ENCODE results near the gene EIF3K.

Gene EIF3K

DNA sequence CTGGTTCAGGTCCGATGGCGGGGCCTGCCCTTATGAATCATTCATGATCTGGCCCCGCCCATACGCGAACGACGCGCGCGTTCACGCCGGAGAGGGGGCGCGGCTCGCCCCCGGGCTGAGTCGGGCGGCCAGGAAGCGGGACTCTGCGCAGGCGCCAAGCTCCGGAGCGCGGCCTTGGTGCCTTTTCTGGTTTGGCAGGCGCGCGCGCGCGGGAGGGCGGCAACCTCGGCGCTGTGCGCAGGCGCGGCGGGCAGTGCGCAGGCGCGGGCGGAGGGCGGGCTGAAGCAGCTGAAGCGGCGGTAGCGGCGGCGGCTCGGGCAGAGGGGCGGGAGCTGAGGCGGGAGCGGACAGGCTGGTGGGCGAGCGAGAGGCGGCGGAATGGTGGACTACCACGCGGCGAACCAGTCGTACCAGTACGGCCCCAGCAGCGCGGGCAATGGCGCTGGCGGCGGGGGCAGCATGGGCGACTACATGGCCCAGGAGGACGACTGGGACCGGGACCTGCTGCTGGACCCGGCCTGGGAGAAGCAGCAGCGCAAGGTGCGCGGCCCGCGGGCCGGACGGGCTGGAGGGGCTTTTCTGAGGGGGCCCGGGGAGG, 28.5 kb downstream of the EIF3K start, which contains the start of gene ACTN4 (continued):
- TF ChIP-seq ZNF792 (tag by site-specific recombination; IDR thresholded peaks at IDR 0.05) (peak; percentile 93), ZNF10 (tag by site-specific recombination; IDR thresholded peaks at IDR 0.05) (peak; percentile 91), MEIS1 (CRISPR knock-in tag; IDR thresholded peaks at IDR 0.05; ENCODE audit: borderline replicate concordance) (no peak), ZNF629 (tag by site-specific recombination; IDR thresholded peaks at IDR 0.05) (peak; percentile 67), KLF8 (tag by site-specific recombination; IDR thresholded peaks at IDR 0.05) (peak; percentile 96; the same call in 1 of the 2 replicates), EGR2 (tag by site-specific recombination; IDR thresholded peaks at IDR 0.05; ENCODE audit: low read depth) (peak; percentile 98), BCL11B (tag by site-specific recombination; IDR thresholded peaks at IDR 0.05; ENCODE audit: low read depth) (peak; percentile 77; the same call in 1 of the 2 replicates), ZBTB7A (tag by site-specific recombination; IDR thresholded peaks at IDR 0.05; ENCODE audit: low read depth) (peak; percentile 65; the same call in 1 of the 2 replicates), ZNF23 (tag by site-specific recombination; IDR thresholded peaks at IDR 0.05; ENCODE audit: borderline replicate concordance) (no peak; the same call in 1 of the 2 replicates), OSR2 (tag by site-specific recombination; IDR thresholded peaks at IDR 0.05) (peak; percentile 68), ZNF350 (tag by site-specific recombination; IDR thresholded peaks at IDR 0.05) (no peak), BCL6B (tag by site-specific recombination; IDR thresholded peaks at IDR 0.05) (no peak), ZNF157 (tag by site-specific recombination; IDR thresholded peaks at IDR 0.05) (no peak), ZNF133 (tag by site-specific recombination; IDR thresholded peaks at IDR 0.05) (peak; percentile 31; the same call in 1 of the 2 replicates), ZNF426 (tag by site-specific recombination; IDR thresholded peaks at IDR 0.05) (no peak), ZNF391 (tag by site-specific recombination; IDR thresholded peaks at IDR 0.05; ENCODE audit: borderline replicate concordance, low read depth) (peak; percentile 95), HOXC10 (CRISPR knock-in tag; IDR thresholded peaks at IDR 0.05) (no peak), ZNF548 (tag by site-specific recombination; IDR thresholded peaks at IDR 0.05) (no peak; the same call in 1 of the 2 replicates), ZNF214 (tag by site-specific recombination; IDR thresholded peaks at IDR 0.05; ENCODE audit: borderline replicate concordance) (no peak), ZNF335 (tag by site-specific recombination; conservative IDR thresholded peaks at IDR 0.05) (peak; percentile 91), ZNF211 (tag by site-specific recombination; IDR thresholded peaks at IDR 0.05; ENCODE audit: low read depth) (peak; percentile 62; the same call in 1 of the 2 replicates), GFI1B (tag by site-specific recombination; IDR thresholded peaks at IDR 0.05) (no peak; the same call in 1 of the 2 replicates), ZFHX2 (tag by site-specific recombination; conservative IDR thresholded peaks at IDR 0.05) (peak; percentile 99), ZNF626 (tag by site-specific recombination; IDR thresholded peaks at IDR 0.05) (no peak), ZSCAN30 (tag by site-specific recombination; IDR thresholded peaks at IDR 0.05) (peak; percentile 95), ZNF26 (tag by site-specific recombination; IDR thresholded peaks at IDR 0.05) (no peak), ZNF521 (tag by site-specific recombination; IDR thresholded peaks at IDR 0.05) (no peak), ZSCAN5A (tag by site-specific recombination; IDR thresholded peaks at IDR 0.05) (peak; percentile 98), RBAK (tag by site-specific recombination; IDR thresholded peaks at IDR 0.05) (no peak)
- TF ChIP-seq, protein P1, sequence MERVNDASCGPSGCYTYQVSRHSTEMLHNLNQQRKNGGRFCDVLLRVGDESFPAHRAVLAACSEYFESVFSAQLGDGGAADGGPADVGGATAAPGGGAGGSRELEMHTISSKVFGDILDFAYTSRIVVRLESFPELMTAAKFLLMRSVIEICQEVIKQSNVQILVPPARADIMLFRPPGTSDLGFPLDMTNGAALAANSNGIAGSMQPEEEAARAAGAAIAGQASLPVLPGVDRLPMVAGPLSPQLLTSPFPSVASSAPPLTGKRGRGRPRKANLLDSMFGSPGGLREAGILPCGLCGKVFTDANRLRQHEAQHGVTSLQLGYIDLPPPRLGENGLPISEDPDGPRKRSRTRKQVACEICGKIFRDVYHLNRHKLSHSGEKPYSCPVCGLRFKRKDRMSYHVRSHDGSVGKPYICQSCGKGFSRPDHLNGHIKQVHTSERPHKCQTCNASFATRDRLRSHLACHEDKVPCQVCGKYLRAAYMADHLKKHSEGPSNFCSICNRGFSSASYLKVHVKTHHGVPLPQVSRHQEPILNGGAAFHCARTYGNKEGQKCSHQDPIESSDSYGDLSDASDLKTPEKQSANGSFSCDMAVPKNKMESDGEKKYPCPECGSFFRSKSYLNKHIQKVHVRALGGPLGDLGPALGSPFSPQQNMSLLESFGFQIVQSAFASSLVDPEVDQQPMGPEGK (tag by site-specific recombination; IDR thresholded peaks at IDR 0.05), result peak; percentile 95
- TF ChIP-seq, protein P2, sequence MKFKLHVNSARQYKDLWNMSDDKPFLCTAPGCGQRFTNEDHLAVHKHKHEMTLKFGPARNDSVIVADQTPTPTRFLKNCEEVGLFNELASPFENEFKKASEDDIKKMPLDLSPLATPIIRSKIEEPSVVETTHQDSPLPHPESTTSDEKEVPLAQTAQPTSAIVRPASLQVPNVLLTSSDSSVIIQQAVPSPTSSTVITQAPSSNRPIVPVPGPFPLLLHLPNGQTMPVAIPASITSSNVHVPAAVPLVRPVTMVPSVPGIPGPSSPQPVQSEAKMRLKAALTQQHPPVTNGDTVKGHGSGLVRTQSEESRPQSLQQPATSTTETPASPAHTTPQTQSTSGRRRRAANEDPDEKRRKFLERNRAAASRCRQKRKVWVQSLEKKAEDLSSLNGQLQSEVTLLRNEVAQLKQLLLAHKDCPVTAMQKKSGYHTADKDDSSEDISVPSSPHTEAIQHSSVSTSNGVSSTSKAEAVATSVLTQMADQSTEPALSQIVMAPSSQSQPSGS (tag by site-specific recombination; IDR thresholded peaks at IDR 0.05; ENCODE audit: low read depth), result no peak
- TF ChIP-seq, protein P3, sequence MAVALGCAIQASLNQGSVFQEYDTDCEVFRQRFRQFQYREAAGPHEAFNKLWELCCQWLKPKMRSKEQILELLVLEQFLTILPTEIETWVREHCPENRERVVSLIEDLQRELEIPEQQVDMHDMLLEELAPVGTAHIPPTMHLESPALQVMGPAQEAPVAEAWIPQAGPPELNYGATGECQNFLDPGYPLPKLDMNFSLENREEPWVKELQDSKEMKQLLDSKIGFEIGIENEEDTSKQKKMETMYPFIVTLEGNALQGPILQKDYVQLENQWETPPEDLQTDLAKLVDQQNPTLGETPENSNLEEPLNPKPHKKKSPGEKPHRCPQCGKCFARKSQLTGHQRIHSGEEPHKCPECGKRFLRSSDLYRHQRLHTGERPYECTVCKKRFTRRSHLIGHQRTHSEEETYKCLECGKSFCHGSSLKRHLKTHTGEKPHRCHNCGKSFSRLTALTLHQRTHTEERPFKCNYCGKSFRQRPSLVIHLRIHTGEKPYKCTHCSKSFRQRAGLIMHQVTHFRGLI (tag by site-specific recombination; IDR thresholded peaks at IDR 0.05), result peak; percentile 70

Measured in HEK293 (cell line).